T-cell (primary cell): Measurements from ENCODE around the gene SIRT6. TPM values are rescaled to one million over a fixed set of nuclear protein-coding genes. Genes with fewer than 3 reads are reported as not detected.
"Not testable (repeated sequence)": the region's sequence is repeated elsewhere in the genome, so short reads cannot be mapped to it uniquely, and the experiment has no call there.

ENCODE experiments used
- ATAC-seq, 4 experiments: fragments of 200-7000 bp in 3 of 4; fragments of 150-1000 bp in 1 of 4; cut with Tn5 transposase; replicated peaks in 1 of 4; 1 replicate in 3 of 4; 2 replicates in 1 of 4; pipeline ENCODE4 v1.10.0; 2021; ENCODE audit warnings: moderate library complexity in 3 of 4, mild to moderate bottlenecking in 2 of 4, moderate number of reproducible peaks in 1 of 4
- CTCF ChIA-PET, 2 donors: fragments of 300-600 bp; sonication (Branson Sonifier 250); formaldehyde crosslinking; loops; one replicate each; lab custom pipeline; 2022; ENCODE audit warnings: antibody characterized with exemption in 2 of 2; lab: Charles Lee
- POLR2A ChIA-PET, 2 donors: fragments of 300-600 bp; sonication (Branson Sonifier 250); formaldehyde crosslinking; loops; one replicate each; lab custom pipeline; 2022; ENCODE audit warnings: antibody characterized with exemption in 2 of 2; lab: Charles Lee
- DNase-seq, 35 experiments: peaks; one replicate each; pipeline versions ENCODE4 v3.0.0 to v3.0.0-alpha.2; 2013 to 2023
- H3K27ac ChIP-seq: one replicate; pipeline ENCODE4 v1.5.1; 2013; ENCODE audit warnings: low read length
- H3K27me3 ChIP-seq, 2 experiments: replicated peaks in 1 of 2; 1 replicate in 1 of 2; 2 replicates in 1 of 2; pipeline versions ENCODE4 v1.6.1 to v1.7.0; 2013; ENCODE audit warnings: low read length in 1 of 2, mixed read lengths in 1 of 2; ENCODE audit not compliant: control insufficient read depth in 2 of 2, insufficient read depth in 2 of 2; ENCODE audit errors: extremely low read depth in 1 of 2
- H3K36me3 ChIP-seq, 2 donors: 1 replicate in 1 of 2; 2 replicates in 1 of 2; pipeline versions ENCODE4 v1.6.1 to v1.7.0; 2013; ENCODE audit warnings: low read length in 1 of 2; ENCODE audit not compliant: control insufficient read depth in 2 of 2, insufficient read depth in 1 of 2; ENCODE audit errors: extremely low read depth in 1 of 2
- H3K4me1 ChIP-seq, 2 experiments: 1 replicate in 1 of 2; 2 replicates in 1 of 2; pipeline versions ENCODE4 v1.6.1 to v1.7.0; 2013; ENCODE audit warnings: low read length in 2 of 2, mixed read lengths in 1 of 2; ENCODE audit not compliant: insufficient read depth in 2 of 2, control insufficient read depth in 1 of 2; ENCODE audit errors: extremely low read depth in 1 of 2
- H3K4me3 ChIP-seq, 2 donors: 1 replicate in 1 of 2; 2 replicates in 1 of 2; pipeline versions ENCODE4 v1.5.1 to v1.7.0; 2013; ENCODE audit warnings: mild to moderate bottlenecking in 2 of 2, low read length in 1 of 2, moderate library complexity in 1 of 2; ENCODE audit not compliant: control insufficient read depth in 1 of 2; ENCODE audit errors: extremely low read depth in 1 of 2
- H3K9me3 ChIP-seq: 2 replicates; pipeline ENCODE4 v1.7.0; 2013
- H3K27ac Mint-ChIP-seq, 2 donors: one replicate each; pipeline ENCODE4 v1.8.0; 2020 to 2021; ENCODE audit warnings: mild to moderate bottlenecking in 2 of 2, mixed read lengths in 2 of 2
- H3K27me3 Mint-ChIP-seq, 2 donors: one replicate each; pipeline ENCODE4 v1.8.0; 2021 to 2022; ENCODE audit warnings: mixed read lengths in 2 of 2
- H3K36me3 Mint-ChIP-seq: one replicate; pipeline ENCODE4 v1.8.0; 2021; ENCODE audit warnings: mixed read lengths
- H3K4me1 Mint-ChIP-seq, 3 donors: one replicate each; pipeline ENCODE4 v1.8.0; 2020 to 2022; ENCODE audit warnings: mixed read lengths in 3 of 3, mild to moderate bottlenecking in 1 of 3
- H3K4me3 Mint-ChIP-seq, 3 donors: one replicate each; pipeline ENCODE4 v1.8.0; 2020 to 2022; ENCODE audit warnings: mild to moderate bottlenecking in 3 of 3, mixed read lengths in 3 of 3, moderate library complexity in 3 of 3
- H3K9me3 Mint-ChIP-seq, 3 donors: one replicate each; pipeline ENCODE4 v1.8.0; 2020 to 2022; ENCODE audit warnings: mixed read lengths in 3 of 3
- WGBS: methylation state at CpG from one replicate; pipeline ENCODE4 v1.1.5; 2013; ENCODE audit warnings: missing lambda C conversion rate; ENCODE audit not compliant: insufficient coverage; 5-methylcytosine and 5-hydroxymethylcytosine counted together
- total RNA-seq, 35 experiments: library from RNA in 6 of 35; stranded (reverse) in 6 of 35; fragments of 120-200 nt in 1 of 35; gene quantifications; one replicate each; pipeline versions ENCODE4 v1.2.1 to v1.2.4 and lab custom pipeline; 2013 to 2026

SIRT6 gene
- total RNA-seq, 5 donors from 2014 or later (not counting 1 experiment from before 2014, with no cell fraction given), result 19.9 to 35.7 (median 30.0) TPM

- 47% methylated on average over 3 of the region's 6 CpGs for whole genome bisulfite sequencing
- Histone ChIP-seq H3K27ac (no peak overlapping the region), H3K36me3 (no peaks in the 10 kb centered on the region), H3K4me3 (no peak overlapping the region), H3K4me1 (no peaks in the 10 kb centered on the region), H3K9me3 (no peaks in the 10 kb centered on the region), H3K27me3 (peaks cover 0 to 7% of the 10 kb centered on the region in 2 experiments)
- ChIA-PET CTCF (no interaction called here), POLR2A (no interaction called here)
- DNase-seq (no peak), ATAC-seq (no peak)
- Mint-ChIP-seq H3K9me3 (no peaks in the 10 kb centered on the region), H3K27ac (no peak overlapping the region), H3K4me1 (peaks cover 0 to under 1% (median 0%) of the 10 kb centered on the region in 3 donors), H3K4me3 (no peak overlapping the region), H3K36me3 (no peaks in the 10 kb centered on the region), H3K27me3 (peaks cover 5% of the 10 kb centered on the region in 2 donors)
These were observed 48.0 kb downstream of the SIRT6 start for GRCh38 chr19:4134351-4134750.

GRCh38 chr19:4130744-4131438 is 51.5 kb downstream of the SIRT6 start:
- ChIA-PET POLR2A (no interaction called here), CTCF (interaction anchor here (0.5 to 0.6 kb wide), 2 partner anchors 9 to 201 kb away, joined by 3 to 5 read pairs; no protein-coding TSS in a partner anchor)

GRCh38 chr19:4129050-4129449 is 53.3 kb downstream of the SIRT6 start:
- H3K36me3 Mint-ChIP-seq, H3K27ac Mint-ChIP-seq, POLR2A ChIA-PET, H3K9me3 ChIP-seq, H3K27ac ChIP-seq, DNase-seq, H3K27me3 Mint-ChIP-seq, CTCF ChIA-PET, H3K36me3 ChIP-seq, H3K4me3 ChIP-seq, H3K9me3 Mint-ChIP-seq, H3K4me3 Mint-ChIP-seq, H3K4me1 Mint-ChIP-seq, ATAC-seq, H3K4me1 ChIP-seq, H3K27me3 ChIP-seq: not testable (repeated sequence)
- no CpG with 5 or more reads among the region's 7 CpGs for WGBS

More at GRCh38 chr19:4130744-4131438, 51.5 kb downstream of the SIRT6 start:
- Histone ChIP-seq H3K4me3 (no peak overlapping the region), H3K4me1 (no peaks in the 10 kb centered on the region), H3K27ac (no peak overlapping the region), H3K9me3 (no peaks in the 10 kb centered on the region), H3K36me3 (no peaks in the 10 kb centered on the region), H3K27me3 (peaks cover 0 to 9% of the 10 kb centered on the region in 2 experiments)
- H3K9me3 Mint-ChIP-seq, result no peaks in the 10 kb centered on the region
- no peak overlapping the region for H3K4me3 Mint-ChIP-seq
- H3K36me3 Mint-ChIP-seq, result no peaks in the 10 kb centered on the region
- H3K4me1 Mint-ChIP-seq, result no peaks in the 10 kb centered on the region
- WGBS, result 63% methylated on average over 5 of the region's 8 CpGs
- DNase-seq, result no peak
- ATAC-seq, result no peak
- no peak overlapping the region for H3K27ac Mint-ChIP-seq
- H3K27me3 Mint-ChIP-seq, result peaks cover 5% of the 10 kb centered on the region in 2 donors

- DNase-seq, H3K9me3 Mint-ChIP-seq, H3K36me3 ChIP-seq, POLR2A ChIA-PET, H3K27me3 ChIP-seq, CTCF ChIA-PET, H3K27ac ChIP-seq, H3K27ac Mint-ChIP-seq, ATAC-seq, H3K36me3 Mint-ChIP-seq, H3K4me3 ChIP-seq, H3K4me3 Mint-ChIP-seq, H3K9me3 ChIP-seq, H3K27me3 Mint-ChIP-seq: not testable (repeated sequence)
- peaks cover 11 to 17% (median 12%) of the 10 kb centered on the region in 3 donors for H3K4me1 Mint-ChIP-seq
- WGBS, result 79% methylated on average over 3 of the region's 4 CpGs
- H3K4me1 ChIP-seq, result peaks cover 9 to 18% of the 10 kb centered on the region in 2 experiments
These were observed 55.0 kb downstream of the SIRT6 start for GRCh38 chr19:4127322-4127721.

GRCh38 chr19:4124638-4125037 is 57.7 kb downstream of the SIRT6 start:
- Mint-ChIP-seq H3K36me3 (no peaks in the 10 kb centered on the region), H3K27ac (peak overlapping the region in 1 of 2 donors; percentile 55), H3K4me3 (peak overlapping the region; percentile 55 to 99 (median 57)), H3K9me3 (no peaks in the 10 kb centered on the region), H3K4me1 (peaks cover 18 to 30% (median 25%) of the 10 kb centered on the region in 3 donors), H3K27me3 (no peaks in the 10 kb centered on the region)
- ATAC-seq, result no peak
- Histone ChIP-seq H3K27me3 (peaks cover 0 to 2% of the 10 kb centered on the region in 2 experiments), H3K27ac (no peak overlapping the region), H3K9me3 (no peaks in the 10 kb centered on the region), H3K36me3 (peaks cover 3 to 5% of the 10 kb centered on the region in 2 donors), H3K4me1 (peaks cover 9 to 27% of the 10 kb centered on the region in 2 experiments), H3K4me3 (peak overlapping the region; percentile 62 to 66)
- POLR2A ChIA-PET, result no interaction called here
- WGBS, result 33% methylated on average over 2 of the region's 8 CpGs
- CTCF ChIA-PET, result no interaction called here
- DNase-seq, result no peak

Other genes with a start within 250 kb of the SIRT6 start
- gene NMRK2, start 249.5 kb downstream of the SIRT6 start, total RNA-seq, result not detected
- gene DAPK3, start 211.5 kb downstream of the SIRT6 start, total RNA-seq, result 10 to 100 TPM; 30.3 to 51.2 (median 44.9) TPM
- 1,000 to 10,000 TPM; 2,379 to 2,775 (median 2,439) TPM for gene EEF2, start 197.1 kb downstream of the SIRT6 start, total RNA-seq
- 10 to 100 TPM; 21.8 to 42.6 (median 31.4) TPM for gene PIAS4, start 174.8 kb downstream of the SIRT6 start, total RNA-seq
- 10 to 100 TPM; 43.6 to 85.7 (median 81.8) TPM for gene ZBTB7A, start 115.7 kb downstream of the SIRT6 start, total RNA-seq
- gene MAP2K2, start 58.4 kb downstream of the SIRT6 start, total RNA-seq, result 100 to 1,000 TPM; 101 to 152 (median 141) TPM
- gene CREB3L3, start 28.9 kb downstream of the SIRT6 start, total RNA-seq, result under 1 TPM in 1 of 5 donors, not detected in 4; 0.16 TPM
- 1 to 10 TPM in 3 of 5 donors, under 1 TPM in 2; 0.79 to 2.2 (median 1.3) TPM for gene ANKRD24, start 126 bp upstream of the SIRT6 start, total RNA-seq
- gene EBI3, start 47.0 kb upstream of the SIRT6 start, total RNA-seq, result under 1 TPM in 3 of 5 donors, not detected in 2; 0.38 to 0.92 (median 0.79) TPM
- gene YJU2, start 64.5 kb upstream of the SIRT6 start, total RNA-seq, result 10 to 100 TPM; 28.4 to 37.4 (median 35.2) TPM
- under 1 TPM in 1 of 5 donors, not detected in 4; 0.19 TPM for gene SHD, start 96.7 kb upstream of the SIRT6 start, total RNA-seq
- gene TMIGD2, start 119.8 kb upstream of the SIRT6 start, total RNA-seq, result 10 to 100 TPM; 13.5 to 44.0 (median 32.4) TPM
- 1 to 10 TPM; 2.8 to 4.1 (median 3.4) TPM for gene FSD1, start 122.0 kb upstream of the SIRT6 start, total RNA-seq
- gene STAP2, start 156.3 kb upstream of the SIRT6 start, total RNA-seq, result 1 to 10 TPM; 2.3 to 3.7 (median 2.9) TPM
- 10 to 100 TPM; 10.7 to 27.3 (median 22.6) TPM for gene MPND, start 161.0 kb upstream of the SIRT6 start, total RNA-seq
- gene SH3GL1, start 218.0 kb upstream of the SIRT6 start, total RNA-seq, result 10 to 100 TPM; 38.8 to 51.5 (median 45.7) TPM
- gene CHAF1A, start 220.1 kb upstream of the SIRT6 start, total RNA-seq, result 10 to 100 TPM; 14.4 to 27.3 (median 16.5) TPM